ENCODE data around the gene DENND1A.

Gene DENND1A

GRCh38 chr9:123689701-123690428 lies 240.1 kb downstream of the DENND1A start:
- no peak for TF ChIP-seq ZNF274 (IDR thresholded peaks at IDR 0.05; ENCODE audit: low read depth, low read length)
- no peak overlapping the region for H3K4me3 ChIP-seq (ENCODE audit: low read length)

- H3K4me3 ChIP-seq (ENCODE audit: low read length): peak overlapping the region; percentile 20; the same call in 1 of the 2 replicates
- TF ChIP-seq ZNF274 (IDR thresholded peaks at IDR 0.05; ENCODE audit: low read depth, low read length): no peak
Measured at GRCh38 chr9:123687246-123687751, 242.6 kb downstream of the DENND1A start.

- no peak for TF ChIP-seq ZNF274 (IDR thresholded peaks at IDR 0.05; ENCODE audit: low read depth, low read length)
Measured at GRCh38 chr9:123686829-123687192, 243.1 kb downstream of the DENND1A start.

GRCh38 chr9:123686131-123686828 lies 243.6 kb downstream of the DENND1A start:
- TF ChIP-seq ZNF274 (IDR thresholded peaks at IDR 0.05; ENCODE audit: low read depth, low read length): no peak
- no peak overlapping the region for H3K4me3 ChIP-seq (ENCODE audit: low read length)

More at GRCh38 chr9:123686829-123687192, 243.1 kb downstream of the DENND1A start:
- no peak overlapping the region; the same call in 1 of the 2 replicates for H3K4me3 ChIP-seq (ENCODE audit: low read length)

- TF ChIP-seq ZNF274 (IDR thresholded peaks at IDR 0.05; ENCODE audit: low read depth, low read length): no peak
Measured at GRCh38 chr9:123685489-123686083, 244.3 kb downstream of the DENND1A start.

GRCh38 chr9:123684393-123685149 lies 245.4 kb downstream of the DENND1A start:
- no peak for TF ChIP-seq ZNF274 (IDR thresholded peaks at IDR 0.05; ENCODE audit: low read depth, low read length)
- H3K4me3 ChIP-seq (ENCODE audit: low read length): no peak overlapping the region

More at GRCh38 chr9:123685489-123686083, 244.3 kb downstream of the DENND1A start:
- H3K4me3 ChIP-seq (ENCODE audit: low read length): no peak overlapping the region

- no peak overlapping the region for H3K4me3 ChIP-seq (ENCODE audit: low read length)
- no peak for TF ChIP-seq ZNF274 (IDR thresholded peaks at IDR 0.05; ENCODE audit: low read depth, low read length)
Measured at GRCh38 chr9:123682746-123683145, 247.2 kb downstream of the DENND1A start.

- TF ChIP-seq ZNF274 (IDR thresholded peaks at IDR 0.05; ENCODE audit: low read depth, low read length): no peak
- no peak overlapping the region for H3K4me3 ChIP-seq (ENCODE audit: low read length)
Measured at GRCh38 chr9:123680352-123680751, 249.6 kb downstream of the DENND1A start.

GRCh38 chr9:123679330-123679987 lies 250.5 kb downstream of the DENND1A start:
- no peak for TF ChIP-seq ZNF274 (IDR thresholded peaks at IDR 0.05; ENCODE audit: low read depth, low read length)
- H3K4me3 ChIP-seq (ENCODE audit: low read length): no peak overlapping the region

- H3K4me3 ChIP-seq (ENCODE audit: low read length): no peak overlapping the region
- TF ChIP-seq ZNF274 (IDR thresholded peaks at IDR 0.05; ENCODE audit: low read depth, low read length): no peak
Measured at GRCh38 chr9:123678878-123679329, 251.0 kb downstream of the DENND1A start.

GRCh38 chr9:123678038-123678877 lies 251.7 kb downstream of the DENND1A start:
- no peak overlapping the region; the same call in 1 of the 2 replicates for H3K4me3 ChIP-seq (ENCODE audit: low read length)
- TF ChIP-seq ZNF274 (IDR thresholded peaks at IDR 0.05; ENCODE audit: low read depth, low read length): no peak

- H3K4me3 ChIP-seq (ENCODE audit: low read length): no peak overlapping the region
- no peak for TF ChIP-seq ZNF274 (IDR thresholded peaks at IDR 0.05; ENCODE audit: low read depth, low read length)
Measured at GRCh38 chr9:123676869-123677268, 253.1 kb downstream of the DENND1A start.
